Left forelimb (tissue), 1 donor: ENCODE measurements around the gene WNT7B.

ENCODE experiments used
- DNase-seq: peaks from one replicate; pipeline ENCODE4 v3.0.0-alpha.2; 2018; ENCODE audit warnings: low spot score

WNT7B gene

DNA sequence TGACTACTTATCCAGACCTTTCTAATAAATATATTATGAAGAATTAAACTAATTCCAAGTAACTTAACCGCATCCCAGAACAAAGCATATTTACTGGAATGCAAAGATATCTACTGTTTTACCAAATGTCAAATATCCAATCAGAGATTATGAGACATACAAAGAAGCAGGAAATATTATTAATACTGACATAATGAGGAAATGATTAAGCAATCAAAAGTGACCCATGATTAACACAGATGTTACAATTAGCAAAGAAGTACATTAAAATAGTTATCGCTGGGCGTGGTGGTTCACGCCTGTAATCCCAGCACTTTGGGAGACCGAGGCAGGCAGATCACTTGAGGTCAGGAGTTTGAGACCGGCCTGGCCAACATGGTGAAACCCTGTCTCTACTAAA is 105.2 kb downstream of the WNT7B start:
- no peak for DNase-seq
